Sciatic nerve (tissue), 2 donors: ENCODE data around the gene MYL4. TPM values are rescaled to one million over a fixed set of nuclear protein-coding genes. Genes with fewer than 3 reads are reported as not detected.

ENCODE experiments used
- ATAC-seq: fragments of 200-7000 bp; cut with Tn5 transposase; one replicate; pipeline ENCODE4 v1.9.1; 2020; ENCODE audit warnings: mild to moderate bottlenecking, moderate library complexity
- DNase-seq: peaks from one replicate; pipeline ENCODE4 v3.0.0-alpha.2; 2020; ENCODE audit warnings: low spot score
- intact Hi-C: fragments of 100-400 bp; cut with DNase I; formaldehyde crosslinking; loops from one replicate; pipeline ENCODE4 v1.14.2; 2022
- total RNA-seq: library from RNA; stranded (reverse); fragmentation: NEBNext Ultra II Directional; extraction: Animal tissue kit (Norgen Biotek cat#: 25700); gene quantifications from one replicate; pipeline ENCODE4 v1.2.1, GENCODE V29; 2021
- donor health status: DM: no; HTN: no; CAD: no.
- donor health status: DM: no; HTN: no; CAD: no.

The MYL4 gene
- total RNA-seq, 1 donor from 2014 or later, result 3.9 TPM

- ATAC-seq, result no peak
- intact Hi-C loops, result loop anchor here (5.0 kb wide), 1 partner anchor 85 kb away; no protein-coding TSS in a partner anchor
- DNase-seq, result peak; percentile 8
These were observed 23.3 kb downstream of the MYL4 start for GRCh38 chr17:47232465-47232864.

- DNase-seq (peak; percentile 12), ATAC-seq (no peak)
- intact Hi-C loops, result no loop called here
These were observed 26.4 kb downstream of the MYL4 start for GRCh38 chr17:47235506-47235905.

- ATAC-seq (no peak), DNase-seq (no peak)
- intact Hi-C loops, result no loop called here
These were observed 26.8 kb downstream of the MYL4 start for GRCh38 chr17:47235923-47236322.

- no peak for ATAC-seq
- DNase-seq, result no peak
- intact Hi-C loops, result no loop called here
These were observed 28.7 kb downstream of the MYL4 start for GRCh38 chr17:47237841-47238240.

GRCh38 chr17:47238321-47239010 is 29.3 kb downstream of the MYL4 start:
- no peak for ATAC-seq
- intact Hi-C loops, result no loop called here

GRCh38 chr17:47239619-47239966 is 30.4 kb downstream of the MYL4 start:
- no peak for DNase-seq
- no peak for ATAC-seq
- intact Hi-C loops, result no loop called here

More at GRCh38 chr17:47238321-47239010, 29.3 kb downstream of the MYL4 start:
- no peak for DNase-seq

GRCh38 chr17:47239967-47240651 is 31.0 kb downstream of the MYL4 start:
- DNase-seq (peak; percentile 87), ATAC-seq (peak; percentile 91)
- intact Hi-C loops, result no loop called here

- ATAC-seq (no peak), DNase-seq (no peak)
- intact Hi-C loops, result no loop called here
These were observed 31.7 kb downstream of the MYL4 start for GRCh38 chr17:47240806-47241205.

GRCh38 chr17:47242648-47243047 is 33.5 kb downstream of the MYL4 start:
- DNase-seq, result no peak
- intact Hi-C loops, result no loop called here
- no peak for ATAC-seq

GRCh38 chr17:47243737-47244598 is 34.8 kb downstream of the MYL4 start:
- ATAC-seq, result no peak
- intact Hi-C loops, result no loop called here
- DNase-seq, result no peak

GRCh38 chr17:47244697-47245096 is 35.5 kb downstream of the MYL4 start:
- DNase-seq (no peak), ATAC-seq (no peak)
- intact Hi-C loops, result no loop called here

GRCh38 chr17:47246120-47246519 is 37.0 kb downstream of the MYL4 start:
- ATAC-seq, result peak; percentile 81
- DNase-seq, result no peak
- intact Hi-C loops, result no loop called here

- intact Hi-C loops, result no loop called here
These were observed 41.7 kb downstream of the MYL4 start for GRCh38 chr17:47250855-47251254.

GRCh38 chr17:47251421-47251940 is 42.3 kb downstream of the MYL4 start:
- no peak for ATAC-seq
- intact Hi-C loops, result no loop called here
- no peak for DNase-seq

More at GRCh38 chr17:47250855-47251254, 41.7 kb downstream of the MYL4 start:
- no peak for ATAC-seq
- no peak for DNase-seq

GRCh38 chr17:47252209-47252608 is 43.1 kb downstream of the MYL4 start:
- DNase-seq, result no peak
- intact Hi-C loops, result no loop called here
- no peak for ATAC-seq

- ATAC-seq, result no peak
- no peak for DNase-seq
- intact Hi-C loops, result no loop called here
These were observed 43.8 kb downstream of the MYL4 start for GRCh38 chr17:47252766-47253512.

GRCh38 chr17:47253541-47254402 is 44.6 kb downstream of the MYL4 start, which contains the start of gene ITGB3:
Gene ITGB3, plus strand, starts transcription at chr17:47253827. Its CDS starts 35 bp downstream, at chr17:47253862.
- DNase-seq (peak; percentile 84), ATAC-seq (peak; percentile 82)
- intact Hi-C loops, result no loop called here

GRCh38 chr17:47254403-47254943 is 45.3 kb downstream of the MYL4 start:
- intact Hi-C loops, result no loop called here
- no peak for ATAC-seq
- DNase-seq, result no peak
